ENCODE measurements around the gene CACNB1. TPM values are rescaled to one million over a fixed set of nuclear protein-coding genes. Genes with fewer than 3 reads are reported as not detected.
A peak's percentile ranks its signal among the peaks of the same experiment; 100 is the strongest.

The CACNB1 gene
- total and polyA plus RNA-seq, 12 donors: 0.85 to 28.8 (median 5.6) TPM

- H3K27ac ChIP-seq: no peak overlapping the region
- H3K36me3 ChIP-seq (replicated peaks in 1 of 2): no peaks in the 10 kb centered on the region
- H3K4me3 ChIP-seq: no peak overlapping the region
- whole genome bisulfite sequencing, 4 donors: 39 to 50% (median 48%) methylated on average over 9 to 11 of the region's 11 CpGs
- no peaks in the 10 kb centered on the region for H3K27me3 ChIP-seq
- TF ChIP-seq CTCF (IDR thresholded peaks at IDR 0.05): no peak
- no peak for TF ChIP-seq POLR2A (IDR thresholded peaks at IDR 0.05)
- intact Hi-C loops (cut with DNase I): loop anchor here (5.0 kb wide), 1 partner anchor 37 kb away; no protein-coding TSS in a partner anchor
- no peaks in the 10 kb centered on the region for H3K4me1 ChIP-seq (replicated peaks in 1 of 2)
- H3K9me3 ChIP-seq (replicated peaks in 1 of 3): no peaks in the 10 kb centered on the region
- no peak for DNase-seq
These were observed 46.6 kb upstream of the CACNB1 start for GRCh38 chr17:39244016-39244599.

GRCh38 chr17:39243155-39243554 is 45.7 kb upstream of the CACNB1 start:
- H3K4me1 ChIP-seq (replicated peaks in 1 of 2): peaks cover 7 to 9% of the 10 kb centered on the region in 2 donors
- no peak for TF ChIP-seq POLR2A (IDR thresholded peaks at IDR 0.05)
- TF ChIP-seq CTCF (IDR thresholded peaks at IDR 0.05): no peak
- intact Hi-C loops (cut with DNase I): loop anchor here (5.0 kb wide), 1 partner anchor 36 kb away; no protein-coding TSS in a partner anchor
- no peaks in the 10 kb centered on the region for H3K27me3 ChIP-seq
- no peaks in the 10 kb centered on the region for H3K9me3 ChIP-seq (replicated peaks in 1 of 3)
- no peak for DNase-seq
- 74 to 82% (median 81%) methylated on average over 5 to 8 of the region's 8 CpGs for WGBS, 4 donors
- no peak overlapping the region for H3K4me3 ChIP-seq
- no peaks in the 10 kb centered on the region for H3K36me3 ChIP-seq (replicated peaks in 1 of 2)
- no peak overlapping the region for H3K27ac ChIP-seq

GRCh38 chr17:39240631-39241030 is 43.2 kb upstream of the CACNB1 start:
- TF ChIP-seq POLR2A (IDR thresholded peaks at IDR 0.05) (no peak), CTCF (IDR thresholded peaks at IDR 0.05) (no peak)
- H3K27me3 ChIP-seq: no peaks in the 10 kb centered on the region
- intact Hi-C loops (cut with DNase I): loop anchor here (5.0 kb wide), 1 partner anchor 33 kb away; no protein-coding TSS in a partner anchor
- DNase-seq: no peak
- no peaks in the 10 kb centered on the region for H3K9me3 ChIP-seq (replicated peaks in 1 of 3)
- H3K36me3 ChIP-seq (replicated peaks in 1 of 2): no peaks in the 10 kb centered on the region
- no peak overlapping the region for H3K4me3 ChIP-seq
- no peak overlapping the region for H3K27ac ChIP-seq
- peaks cover 10 to 13% of the 10 kb centered on the region in 2 donors for H3K4me1 ChIP-seq (replicated peaks in 1 of 2)
- 81 to 93% (median 85%) methylated on average over 5 of the region's 5 CpGs for WGBS, 4 donors

- WGBS, 4 donors: 34 to 57% (median 36%) methylated on average over 14 to 16 of the region's 16 CpGs
- peak in 3 of 7 donors; percentile 47 to 68 (median 50) for DNase-seq
These were observed 42.3 kb upstream of the CACNB1 start for GRCh38 chr17:39239640-39240314.

More at GRCh38 chr17:39239640-39240314, 42.3 kb upstream of the CACNB1 start:
- Histone ChIP-seq H3K27ac (no peak overlapping the region), H3K9me3 (replicated peaks in 1 of 3) (no peaks in the 10 kb centered on the region), H3K36me3 (replicated peaks in 1 of 2) (no peaks in the 10 kb centered on the region), H3K4me3 (no peak overlapping the region), H3K4me1 (replicated peaks in 1 of 2) (peaks cover 10 to 13% of the 10 kb centered on the region in 2 donors), H3K27me3 (no peaks in the 10 kb centered on the region)
- TF ChIP-seq CTCF (IDR thresholded peaks at IDR 0.05): peak in 5 of 6 experiments; percentile 33 to 58 (median 43)
- TF ChIP-seq POLR2A (IDR thresholded peaks at IDR 0.05): no peak
- intact Hi-C loops (cut with DNase I): loop anchor here (5.0 kb wide), 1 partner anchor 32 kb away; no protein-coding TSS in a partner anchor

All from adrenal gland (tissue), 12 donors.